ENCODE data around the gene CNTLN. TPM values are rescaled to one million over a fixed set of nuclear protein-coding genes. Genes with fewer than 3 reads are reported as not detected.

CNTLN gene
- total and polyA plus RNA-seq, 2 of the 8 experiments (the other 6 are each of a cell fraction or from before 2014, with no cell fraction given) = 4.8 to 10.8 TPM

- TF ChIP-seq CEBPB (IDR thresholded peaks at IDR 0.05; ENCODE audit: low read depth, low read length) (no peak), ASH2L (IDR thresholded peaks at IDR 0.05; ENCODE audit: low read length) (no peak), MAX (IDR thresholded peaks at IDR 0.05) (no peak), ATF2 (IDR thresholded peaks at IDR 0.05; ENCODE audit: low read length) (no peak), EP300 (IDR thresholded peaks at IDR 0.05; ENCODE audit: borderline replicate concordance in 1 of 2, low read depth in 2 of 2, low read length in 2 of 2) (no peak), BRCA1 (IDR thresholded peaks at IDR 0.05; ENCODE audit: low read depth, low read length) (no peak), SP2 (IDR thresholded peaks at IDR 0.05; ENCODE audit: low read length) (no peak), RBBP5 (IDR thresholded peaks at IDR 0.05; ENCODE audit: borderline replicate concordance, low read depth, low read length) (no peak)
- no peak for FAIRE-seq
Measured at GRCh38 chr9:17470036-17470813, 335.4 kb downstream of the CNTLN start.

More at GRCh38 chr9:17470036-17470813, 335.4 kb downstream of the CNTLN start:
- Histone ChIP-seq H2BK15ac (ENCODE audit: low read length) (no peak overlapping the region), H3K56ac (replicated peaks; ENCODE audit: insufficient read length, low read depth, low read length) (no peak overlapping the region), H3K18ac (ENCODE audit: extremely low read depth, low read length) (no peak overlapping the region), H3K4me2 (ENCODE audit: insufficient read depth in 1 of 2, low read depth in 2 of 2, low read length in 2 of 2) (no peak overlapping the region), H4K91ac (replicated peaks; ENCODE audit: insufficient read length, low read length) (no peak overlapping the region), H3K4me3 (ENCODE audit: extremely low read depth in 1 of 4, insufficient read depth in 2 of 4, low read depth in 3 of 4, low read length in 4 of 4) (no peak overlapping the region), H3K36me3 (ENCODE audit: control insufficient read depth in 2 of 4, insufficient read depth in 4 of 4, low read length in 3 of 4) (no peaks in the 10 kb centered on the region), H2AFZ (ENCODE audit: low read length) (no peak overlapping the region), H2BK12ac (ENCODE audit: low read depth, low read length) (no peak overlapping the region), H4K5ac (ENCODE audit: insufficient read length, low read depth, low read length) (no peak overlapping the region), H4K8ac (ENCODE audit: extremely low read depth, insufficient read depth, low read length) (no peak overlapping the region), H3K79me2 (ENCODE audit: control insufficient read depth in 1 of 2, insufficient read depth in 2 of 2, low read length in 2 of 2) (no peaks in the 10 kb centered on the region), H3K14ac (ENCODE audit: insufficient read length) (no peak overlapping the region), H2BK5ac (ENCODE audit: low read depth, low read length) (no peak overlapping the region), H3K27me3 (replicated peaks in 1 of 4; ENCODE audit: control insufficient read depth in 3 of 4, extremely low read depth in 1 of 4, insufficient read depth in 3 of 4, low read length in 3 of 4) (no peaks in the 10 kb centered on the region), H3K23ac (ENCODE audit: insufficient read length) (no peak overlapping the region), H2AK5ac (ENCODE audit: low read depth, low read length) (no peak overlapping the region), H3K9me3 (ENCODE audit: insufficient read depth in 2 of 2, low read depth in 1 of 2, low read length in 1 of 2) (no peaks in the 10 kb centered on the region), H3K9ac (replicated peaks in 1 of 4; ENCODE audit: extremely low read depth in 1 of 4, low read depth in 3 of 4, low read length in 3 of 4) (no peak overlapping the region), H3K23me2 (ENCODE audit: low read depth, low read length) (no peaks in the 10 kb centered on the region), H3K79me1 (ENCODE audit: low read depth, low read length) (no peaks in the 10 kb centered on the region), H3K27ac (ENCODE audit: low read depth, low read length) (no peak overlapping the region), H3K4ac (replicated peaks; ENCODE audit: insufficient read length, low read depth, low read length) (no peak overlapping the region), H3K4me1 (replicated peaks in 1 of 4; ENCODE audit: control insufficient read depth in 3 of 4, insufficient read depth in 4 of 4, low read length in 3 of 4) (no peaks in the 10 kb centered on the region), H4K20me1 (replicated peaks in 1 of 2; ENCODE audit: control insufficient read depth in 1 of 2, insufficient read depth in 2 of 2, low read length in 2 of 2) (no peaks in the 10 kb centered on the region), H2BK20ac (ENCODE audit: low read length) (no peak overlapping the region), H2BK120ac (replicated peaks; ENCODE audit: low read depth, low read length) (no peak overlapping the region)
- no peak for DNase-seq (ENCODE audit: low read depth in 1 of 2, low spot score in 2 of 2)
- WGBS, 2 experiments (ENCODE audit: extremely low coverage in 1 of 2, insufficient coverage in 1 of 2, insufficient read length in 1 of 2, insufficient replicate concordance in 2 of 2, low coverage in 1 of 2, low lambda C conversion rate in 2 of 2, missing lambda C conversion rate in 1 of 2) = 90% methylated on average over 5 of the region's 5 CpGs; no CpG with 5 or more reads in 1 of the 2 experiments
- CTCF ChIA-PET (ENCODE audit: partially characterized antibody) = interaction anchor here (1.0 kb wide), 1 partner anchor 14 kb away, joined by 3 read pairs; no protein-coding TSS in a partner anchor
- POLR2A ChIA-PET (ENCODE audit: partially characterized antibody) = interaction anchor here (0.6 kb wide), 1 partner anchor 1475 kb away, joined by 3 read pairs; no protein-coding TSS in a partner anchor
